Upper lobe of left lung (tissue), 6 donors: ENCODE measurements around the gene ATP1B2. TPM values are rescaled to one million over a fixed set of nuclear protein-coding genes. Genes with fewer than 3 reads are reported as not detected.

Source experiments
- ATAC-seq, 2 donors: fragments of 200-7000 bp; cut with Tn5 transposase; one replicate each; pipeline ENCODE4 v1.9.1; 2022; ENCODE audit warnings: mild to moderate bottlenecking in 2 of 2, moderate library complexity in 2 of 2; ENCODE audit not compliant: low FRiP score in 2 of 2
- DNase-seq, 2 donors: peaks; one replicate each; pipeline ENCODE4 v3.0.0-alpha.2; 2019 to 2020
- H3K27ac ChIP-seq, 4 donors: fragments of 200-600 bp; sonication (generic); one replicate each; pipeline ENCODE4 v1.5.1; 2016 to 2019
- H3K27me3 ChIP-seq, 4 donors: fragments of 200-600 bp; sonication (generic); one replicate each; pipeline ENCODE4 v1.5.1; 2017 to 2019
- H3K36me3 ChIP-seq, 4 donors: fragments of 200-600 bp; sonication (generic); one replicate each; pipeline ENCODE4 v1.5.1; 2016 to 2019
- H3K4me1 ChIP-seq, 4 donors: fragments of 200-600 bp; sonication (generic); one replicate each; pipeline ENCODE4 v1.5.1; 2018 to 2019
- H3K4me3 ChIP-seq, 4 donors: fragments of 200-600 bp; sonication (generic); one replicate each; pipeline ENCODE4 v1.5.1; 2017 to 2019; ENCODE audit warnings: mild to moderate bottlenecking in 2 of 4, moderate library complexity in 1 of 4
- H3K9me3 ChIP-seq, 4 donors: fragments of 200-600 bp; sonication (generic); one replicate each; pipeline ENCODE4 v1.5.1; 2018 to 2019
- CTCF ChIP-seq, 6 experiments: fragments of 450-650 bp in 4 of 6; fragments of 200-600 bp in 2 of 6; sonication (generic) in 2 of 6; IDR thresholded peaks; one replicate each; pipeline ENCODE4 v1.5.1; 2016 to 2019; ENCODE audit warnings: antibody characterized with exemption in 6 of 6
- EP300 ChIP-seq, 4 donors: sonication (generic); formaldehyde crosslinking; IDR thresholded peaks; one replicate each; pipeline ENCODE4 v1.5.1; 2017; ENCODE audit warnings: antibody characterized with exemption in 4 of 4, control low read depth in 2 of 4
- POLR2A ChIP-seq, 4 donors: fragments of 450-650 bp; IDR thresholded peaks; one replicate each; pipeline ENCODE4 v1.5.1; 2016 to 2017; ENCODE audit warnings: antibody characterized with exemption in 4 of 4, mild to moderate bottlenecking in 2 of 4
- POLR2AphosphoS5 ChIP-seq, 2 donors: sonication (generic); formaldehyde crosslinking; IDR thresholded peaks; one replicate each; pipeline ENCODE4 v1.5.1; 2017; ENCODE audit warnings: antibody characterized with exemption in 2 of 2
- WGBS, 2 donors: methylation state at CpG; one replicate each; pipeline ENCODE4 v1.1.5; 2017 to 2018; 5-methylcytosine and 5-hydroxymethylcytosine counted together
- total RNA-seq, 6 donors: library from RNA; depleted of rRNA in 4 of 6; stranded (reverse); fragments of >200 nt in 4 of 6; gene quantifications; one replicate each; pipeline versions ENCODE4 v1.1.0 to v1.2.1, GENCODE V29; 2016 to 2021
- donor health status: DM: no; HTN: no; CAD: no; lungs with moderate emphysema.
- donor health status: DM: no; HTN: yes; CAD: no; lungs with severe emphysema.

The ATP1B2 gene
- total RNA-seq, 6 donors from 2014 or later = 0.46 to 2.2 (median 0.97) TPM; not detected in 2

- Histone ChIP-seq H3K4me1 (peaks cover 0 to under 1% (median 0%) of the 10 kb centered on the region in 4 donors), H3K4me3 (no peak overlapping the region), H3K36me3 (no peaks in the 10 kb centered on the region), H3K9me3 (no peaks in the 10 kb centered on the region), H3K27ac (no peak overlapping the region), H3K27me3 (peaks cover 0 to 4% (median under 1%) of the 10 kb centered on the region in 4 donors)
- WGBS, 2 donors = 43 to 49% methylated on average over 10 of the region's 10 CpGs
- no peak for TF ChIP-seq EP300 (IDR thresholded peaks at IDR 0.05)
- TF ChIP-seq POLR2A (IDR thresholded peaks at IDR 0.05) = no peak
- TF ChIP-seq POLR2AphosphoS5 (IDR thresholded peaks at IDR 0.05) = no peak
- no peak for TF ChIP-seq CTCF (IDR thresholded peaks at IDR 0.05)
- ATAC-seq (no peak), DNase-seq (peak in 1 of 2 donors; percentile 41)
These were observed 6.4 kb downstream of the ATP1B2 start for GRCh38 chr17:7656958-7657609.

DNA sequence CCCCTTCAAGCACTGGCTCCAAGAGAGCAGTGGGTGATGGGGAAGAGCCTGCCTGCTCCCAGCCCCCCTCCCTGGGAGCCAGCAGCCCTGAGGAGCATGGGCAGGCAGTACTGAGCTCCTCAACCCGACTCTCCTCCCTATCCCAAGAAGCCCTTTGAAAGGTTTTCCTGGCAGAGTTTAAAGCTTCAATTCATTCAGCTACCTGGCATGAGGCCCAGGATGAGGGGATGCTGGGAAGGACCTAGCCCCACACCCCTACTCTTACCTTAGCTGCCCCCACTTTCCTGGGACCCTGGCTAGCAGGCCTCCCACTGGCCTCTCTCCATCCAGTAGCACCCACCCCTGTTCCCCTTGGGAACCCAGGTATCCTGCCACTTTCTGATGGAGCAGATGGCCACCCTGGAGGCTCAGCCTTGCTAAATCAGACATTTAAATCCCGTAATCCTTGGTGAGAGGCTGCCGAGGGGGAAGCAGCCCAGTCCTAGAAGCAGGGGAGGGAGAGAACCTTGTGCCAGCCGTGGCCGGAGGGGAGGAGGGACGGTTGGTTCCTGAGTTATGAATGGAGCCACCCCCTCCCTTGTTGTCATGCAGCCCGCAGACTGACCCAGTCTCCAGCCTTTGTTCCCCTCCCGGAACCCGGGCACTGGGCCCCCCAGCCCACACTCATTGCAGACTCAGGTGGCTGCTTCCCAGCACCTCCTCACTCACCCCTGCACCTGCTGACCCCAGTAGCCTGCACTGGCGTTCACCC lies 17.1 kb downstream of the ATP1B2 start:
- H3K9me3 ChIP-seq = no peaks in the 10 kb centered on the region
- no peaks in the 10 kb centered on the region for H3K27me3 ChIP-seq
- no peaks in the 10 kb centered on the region for H3K4me1 ChIP-seq
- no peak overlapping the region for H3K4me3 ChIP-seq
- H3K36me3 ChIP-seq = peaks cover 0 to 61% (median 52%) of the 10 kb centered on the region in 4 donors
- DNase-seq (no peak), ATAC-seq (no peak)
- TF ChIP-seq POLR2A (IDR thresholded peaks at IDR 0.05) = no peak
- TF ChIP-seq CTCF (IDR thresholded peaks at IDR 0.05) = no peak
- TF ChIP-seq EP300 (IDR thresholded peaks at IDR 0.05) = no peak
- TF ChIP-seq POLR2AphosphoS5 (IDR thresholded peaks at IDR 0.05) = no peak
- no peak overlapping the region for H3K27ac ChIP-seq
- 77 to 93% methylated on average over 4 to 10 of the region's 10 CpGs for WGBS, 2 donors

GRCh38 chr17:7668482-7668881 lies 17.8 kb downstream of the ATP1B2 start:
- no peak overlapping the region for H3K27ac ChIP-seq
- H3K9me3 ChIP-seq = peaks cover 3 to 5% (median 3%) of the 10 kb centered on the region in 4 donors
- H3K4me3 ChIP-seq = no peak overlapping the region
- 94 to 95% methylated on average over 7 of the region's 7 CpGs for WGBS, 2 donors
- DNase-seq (no peak), ATAC-seq (no peak)
- peaks cover 2 to 68% (median 59%) of the 10 kb centered on the region in 4 donors for H3K36me3 ChIP-seq
- H3K4me1 ChIP-seq = no peaks in the 10 kb centered on the region
- TF ChIP-seq POLR2A (IDR thresholded peaks at IDR 0.05) (no peak), EP300 (IDR thresholded peaks at IDR 0.05) (no peak), POLR2AphosphoS5 (IDR thresholded peaks at IDR 0.05) (no peak)
- H3K27me3 ChIP-seq = no peaks in the 10 kb centered on the region

DNA sequence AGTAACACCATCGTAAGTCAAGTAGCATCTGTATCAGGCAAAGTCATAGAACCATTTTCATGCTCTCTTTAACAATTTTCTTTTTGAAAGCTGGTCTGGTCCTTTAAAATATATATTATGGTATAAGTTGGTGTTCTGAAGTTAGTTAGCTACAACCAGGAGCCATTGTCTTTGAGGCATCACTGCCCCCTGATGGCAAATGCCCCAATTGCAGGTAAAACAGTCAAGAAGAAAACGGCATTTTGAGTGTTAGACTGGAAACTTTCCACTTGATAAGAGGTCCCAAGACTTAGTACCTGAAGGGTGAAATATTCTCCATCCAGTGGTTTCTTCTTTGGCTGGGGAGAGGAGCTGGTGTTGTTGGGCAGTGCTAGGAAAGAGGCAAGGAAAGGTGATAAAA lies 22.5 kb downstream of the ATP1B2 start:
- 93 to 98% methylated on average over 2 of the region's 2 CpGs for WGBS, 2 donors

More for the DNA sequence above, 22.5 kb downstream of the ATP1B2 start:
- H3K4me3 ChIP-seq = no peak overlapping the region
- no peak for DNase-seq
- no peak for ATAC-seq
- H3K4me1 ChIP-seq = peaks cover 0 to 6% (median 0%) of the 10 kb centered on the region in 4 donors
- H3K9me3 ChIP-seq = peaks cover 4 to 8% (median 8%) of the 10 kb centered on the region in 4 donors
- no peaks in the 10 kb centered on the region for H3K27me3 ChIP-seq
- H3K27ac ChIP-seq = no peak overlapping the region
- peaks cover 15 to 76% (median 71%) of the 10 kb centered on the region in 4 donors for H3K36me3 ChIP-seq
- TF ChIP-seq POLR2AphosphoS5 (IDR thresholded peaks at IDR 0.05) (no peak), POLR2A (IDR thresholded peaks at IDR 0.05) (no peak), CTCF (IDR thresholded peaks at IDR 0.05) (peak in 2 of 6 experiments; percentile 11 to 42)
